Stimulated activated CD4-positive, alpha-beta T cell treated with anti-CD3 and anti-CD28 coated beads, Interleukin-15, amount 100 ng/mL, for 24 hours (primary cell): ENCODE results near the gene COPS7B.
"Not testable (repeated sequence)": the region's sequence is repeated elsewhere in the genome, so short reads cannot be mapped to it uniquely, and the experiment has no call there.

Experiments
- DNase-seq: peaks from one replicate; pipeline ENCODE4 v3.0.0-alpha.2; 2020

The COPS7B gene

DNA sequence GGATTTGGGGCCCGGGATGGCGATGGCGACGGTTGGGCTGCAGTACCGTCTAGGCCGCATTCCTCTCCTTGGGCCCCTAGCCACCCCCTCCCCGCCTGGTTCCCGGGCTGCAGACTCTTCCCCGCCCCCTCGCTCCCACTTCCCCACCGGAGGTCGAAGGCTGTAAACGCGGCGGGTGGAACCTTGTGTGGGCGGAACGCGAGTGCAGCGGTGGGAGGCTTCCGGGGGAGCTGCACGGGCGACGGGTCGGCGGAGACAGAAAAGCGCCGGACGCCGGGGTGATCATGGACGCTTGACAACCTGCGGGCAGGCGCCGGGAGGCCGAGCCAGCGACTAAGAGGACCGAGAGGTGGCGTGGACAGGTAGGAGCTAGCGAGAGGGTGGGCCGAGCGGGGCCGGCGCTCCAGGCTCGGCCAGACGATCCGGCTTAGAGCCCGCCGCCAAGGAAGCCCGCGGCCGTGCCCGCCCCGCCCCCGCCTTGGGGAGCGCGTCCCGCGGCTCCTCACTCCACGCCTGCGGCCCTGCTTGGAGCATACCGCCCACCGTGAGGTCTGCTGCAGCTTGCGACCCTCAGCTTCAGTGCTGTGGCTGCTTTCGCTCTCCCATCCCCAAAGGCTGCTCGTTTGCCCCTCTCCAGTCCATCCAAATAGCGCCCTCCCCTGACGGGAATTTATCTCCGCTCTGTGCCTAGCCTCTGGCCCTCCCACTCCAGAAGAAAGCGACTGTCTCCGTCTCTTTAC lies at the start of gene COPS7B:
TSS of gene COPS7B (plus strand) at position 269 of the 740 bp plus-strand sequence. CDS start 2,126 bp downstream, outside the sequence.
- peak; percentile 94 for DNase-seq

DNA sequence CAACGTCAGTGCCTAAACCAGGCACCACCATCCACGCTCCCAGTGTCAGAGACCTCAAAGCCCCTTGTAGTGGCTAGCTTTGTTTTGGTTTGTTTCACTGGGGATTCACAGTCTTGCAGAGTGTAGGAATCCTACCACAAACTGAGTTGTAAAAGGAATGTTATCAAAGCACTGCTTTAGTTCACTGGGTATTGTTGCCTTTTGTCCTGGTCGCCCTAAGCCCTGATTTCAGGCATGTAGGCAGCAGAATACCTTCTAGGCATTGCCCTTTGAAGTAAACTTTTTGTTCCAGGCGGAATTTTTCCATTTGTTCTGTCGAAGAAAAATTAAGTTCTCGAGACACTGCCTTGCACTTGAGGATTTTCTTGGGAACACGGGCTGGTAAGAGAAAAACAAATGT lies 48.5 kb upstream of the COPS7B start:
- no peak for DNase-seq

DNA sequence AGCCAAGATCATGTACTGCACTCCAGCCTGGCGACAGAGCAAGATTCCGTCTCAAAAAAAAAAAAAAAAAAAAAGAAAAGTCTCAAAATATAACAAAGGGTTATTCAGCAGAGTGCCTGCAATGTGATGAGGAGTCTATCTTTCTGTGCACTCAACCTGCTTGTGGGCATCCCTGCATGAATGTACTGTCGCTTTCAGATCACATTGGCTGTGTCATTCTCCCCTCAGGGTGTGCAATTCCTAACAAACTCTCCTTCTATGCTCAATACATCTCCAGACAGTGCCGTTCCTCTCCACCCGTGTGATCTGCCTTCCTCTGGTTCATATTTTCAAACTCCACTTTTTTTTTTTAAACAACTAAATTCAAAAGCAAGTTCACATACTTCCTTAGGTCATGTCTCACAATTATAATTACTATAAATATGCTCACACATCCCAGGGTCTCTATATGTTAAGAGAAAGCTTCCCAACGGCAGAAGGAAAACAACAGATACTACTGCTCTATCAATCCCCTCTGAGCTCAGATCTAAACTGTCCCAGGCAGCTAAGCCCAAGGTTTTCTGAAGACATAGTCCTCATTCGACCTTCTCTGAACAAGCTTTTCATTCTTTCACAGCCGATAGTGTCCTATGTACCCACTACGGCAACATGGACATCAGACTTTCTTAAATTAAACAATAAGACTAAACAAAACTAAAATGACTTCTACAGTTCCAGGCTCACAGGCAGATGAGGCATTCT lies 42.7 kb upstream of the COPS7B start:
- DNase-seq: no peak

DNA sequence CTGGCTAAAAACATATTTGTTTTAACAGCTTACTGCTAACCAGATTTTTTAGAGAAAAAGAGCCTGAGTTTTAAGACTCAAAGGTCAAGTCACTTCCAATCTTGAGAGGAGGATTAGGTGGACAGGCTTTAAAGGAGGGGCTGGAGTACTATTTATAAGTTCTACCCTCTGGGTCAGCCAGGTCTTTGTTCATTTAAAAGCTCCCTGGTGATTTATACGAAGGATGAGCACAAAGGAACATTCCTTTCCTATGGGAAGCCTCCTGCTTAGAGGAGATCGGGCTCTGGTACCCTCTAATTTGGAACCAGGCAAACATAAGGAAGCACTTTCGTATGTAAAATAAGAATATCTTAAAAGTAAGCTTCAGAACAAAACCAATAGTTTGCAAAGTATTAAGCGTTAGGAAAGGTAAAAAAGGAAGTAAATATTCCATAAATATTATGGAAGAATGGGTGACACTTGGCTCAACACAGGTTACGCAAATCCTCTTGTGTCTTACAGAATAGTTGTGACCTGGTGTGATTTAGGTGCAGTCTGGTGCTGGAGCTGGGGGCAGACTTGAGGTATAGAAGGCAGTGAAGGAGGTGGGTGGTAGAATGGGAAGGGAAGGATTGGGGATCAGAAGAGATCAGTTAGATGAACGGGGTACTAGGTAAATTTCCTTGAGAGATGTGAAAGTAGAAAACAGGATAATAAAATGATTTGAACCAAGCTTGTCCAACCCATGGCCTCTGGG lies 40.8 kb upstream of the COPS7B start:
- DNase-seq: no peak

DNA sequence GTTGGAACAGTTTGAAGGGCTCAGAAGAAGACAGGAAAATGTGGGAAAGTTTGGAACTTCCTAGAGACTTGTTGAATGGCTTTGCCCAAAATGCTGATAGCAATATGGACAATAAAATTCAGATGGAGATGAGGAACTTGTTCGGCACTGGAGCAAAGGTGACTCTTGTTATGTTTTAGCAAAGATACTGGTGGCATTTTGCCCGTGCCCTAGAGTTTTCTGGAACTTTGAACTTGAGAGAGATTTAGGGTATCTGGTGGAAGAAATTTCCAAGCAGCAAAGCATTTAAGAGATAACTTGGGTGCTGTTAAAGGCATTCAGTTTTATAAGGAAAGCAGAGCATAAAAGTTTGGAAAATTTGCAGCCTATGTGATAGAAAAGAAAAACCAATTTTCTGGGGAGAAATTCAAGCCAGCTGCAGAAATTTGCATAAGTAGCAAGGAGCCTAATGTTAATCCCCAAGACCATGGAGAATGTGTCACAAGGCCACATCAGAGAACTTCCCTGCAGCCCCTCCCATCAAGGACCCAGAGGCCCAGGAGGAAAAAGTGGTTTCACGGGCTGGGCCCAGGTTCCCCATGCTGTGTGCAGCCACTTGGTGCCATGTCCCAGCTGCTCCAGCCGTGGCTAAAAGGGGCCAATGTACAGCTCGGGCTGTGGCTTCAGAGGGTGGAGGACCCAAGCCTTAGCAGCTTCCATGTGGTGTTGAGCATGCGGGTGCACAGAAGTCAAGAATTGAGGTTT lies 37.9 kb upstream of the COPS7B start:
- not testable (repeated sequence) for DNase-seq

DNA sequence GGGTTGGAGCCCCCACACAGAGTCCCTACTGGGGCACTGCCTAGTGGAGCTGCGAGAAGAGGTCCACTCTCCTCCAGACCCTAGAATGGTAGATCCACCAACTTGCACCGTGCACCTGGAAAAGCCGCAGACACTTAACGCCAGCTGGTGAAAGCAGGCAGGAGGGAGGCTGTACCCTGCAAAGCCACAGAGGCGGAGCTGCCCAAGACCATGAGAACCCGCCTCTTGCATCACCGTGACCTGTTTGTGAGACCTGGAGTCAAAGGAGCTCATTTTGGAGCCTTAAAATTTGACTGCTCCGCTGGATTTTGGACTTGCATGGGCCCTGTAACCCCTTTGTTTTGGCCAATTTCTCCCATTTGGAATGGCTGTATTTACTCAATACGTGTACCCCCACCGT lies 37.2 kb upstream of the COPS7B start:
- not testable (repeated sequence) for DNase-seq

DNA sequence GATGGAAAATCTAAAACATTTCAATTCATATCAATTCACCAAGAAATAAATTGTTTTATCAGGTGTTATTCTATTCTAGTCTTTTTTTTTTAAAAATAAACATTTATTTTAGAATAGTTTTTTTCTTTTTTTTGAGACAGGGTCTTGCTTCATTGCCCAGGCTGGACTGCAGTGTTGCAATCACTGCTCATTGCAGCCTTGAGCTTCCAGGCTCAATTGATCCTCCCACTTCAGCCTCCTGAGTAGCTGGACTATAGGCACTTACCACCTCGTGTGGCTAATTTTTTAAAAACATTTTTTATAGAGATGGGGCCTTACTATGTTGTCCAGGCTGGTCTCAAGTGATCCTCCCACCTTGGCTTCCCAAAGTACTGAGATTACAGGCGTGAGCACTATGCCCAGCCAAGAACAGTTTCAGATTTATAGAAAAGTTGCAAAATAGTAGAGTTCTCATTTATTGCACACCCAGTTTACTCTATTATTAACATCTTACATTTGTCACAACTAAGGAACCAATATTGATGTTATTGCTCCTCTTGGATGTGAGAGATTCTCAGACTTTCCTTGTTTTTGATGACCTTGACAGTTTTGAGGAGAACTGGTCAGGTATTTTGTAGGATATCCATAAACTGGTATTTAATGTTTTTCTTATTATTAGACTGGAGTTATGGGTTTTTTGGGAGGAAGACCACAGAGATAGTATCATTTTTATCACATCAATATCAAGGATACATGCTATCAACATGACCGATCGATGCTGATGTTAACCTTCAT lies 35.0 kb upstream of the COPS7B start:
- DNase-seq: no peak

DNA sequence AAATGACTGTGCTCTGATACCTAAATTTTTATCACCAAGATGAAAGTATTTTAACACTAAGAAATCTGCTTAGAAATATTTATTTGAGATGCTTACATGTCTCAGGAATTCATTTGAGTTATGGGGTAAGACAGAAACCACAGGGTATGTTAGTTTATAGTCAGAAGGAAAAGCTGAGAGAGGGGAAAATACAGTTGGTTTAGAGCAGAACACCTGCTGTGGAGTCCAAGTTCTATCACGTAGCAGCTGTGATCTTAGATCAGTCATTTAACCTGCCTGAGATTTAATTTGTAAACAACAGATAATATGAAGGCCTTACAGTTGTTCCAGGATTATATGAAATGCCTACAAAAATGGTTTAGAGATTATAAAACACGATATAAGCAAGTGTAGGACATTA lies 34.2 kb upstream of the COPS7B start:
- no peak for DNase-seq

DNA sequence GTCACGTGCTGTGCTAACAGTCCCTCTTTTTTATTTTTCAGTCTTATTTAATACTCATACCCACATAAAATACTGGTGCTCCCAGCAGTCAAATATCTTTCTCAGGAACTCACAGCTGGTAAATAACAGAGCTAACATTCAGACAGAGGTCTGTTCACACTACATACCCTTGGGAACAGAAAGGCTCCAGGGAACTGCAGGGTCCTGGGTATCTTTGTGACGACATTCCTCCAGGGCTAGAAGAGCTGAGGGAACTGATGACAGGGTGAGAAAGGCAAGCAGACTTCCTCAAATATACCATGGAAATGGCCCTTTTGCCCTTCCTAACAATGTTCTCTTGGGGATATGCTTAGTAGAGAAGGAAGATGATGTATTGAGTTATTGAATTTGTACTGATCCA lies 24.5 kb upstream of the COPS7B start:
- DNase-seq: no peak

DNA sequence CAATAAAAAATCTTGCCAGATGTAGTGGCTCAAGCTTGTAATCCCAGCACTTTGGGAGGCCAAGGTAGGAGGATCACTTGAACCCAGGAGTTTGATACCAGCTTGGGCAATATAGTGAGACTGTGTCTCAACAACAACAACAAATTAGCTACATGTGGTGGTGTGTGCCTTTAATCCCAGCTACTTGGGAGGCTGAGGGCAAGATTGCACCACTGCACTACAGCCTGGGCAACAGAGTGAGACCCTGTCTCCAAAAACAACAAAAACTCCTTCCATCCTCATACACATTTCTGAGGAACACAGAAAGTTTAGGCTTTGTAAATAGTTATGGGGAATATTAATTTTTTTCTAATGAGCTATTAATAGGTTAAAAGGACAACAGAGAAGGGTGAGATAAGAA lies 22.1 kb upstream of the COPS7B start:
- DNase-seq: no peak

DNA sequence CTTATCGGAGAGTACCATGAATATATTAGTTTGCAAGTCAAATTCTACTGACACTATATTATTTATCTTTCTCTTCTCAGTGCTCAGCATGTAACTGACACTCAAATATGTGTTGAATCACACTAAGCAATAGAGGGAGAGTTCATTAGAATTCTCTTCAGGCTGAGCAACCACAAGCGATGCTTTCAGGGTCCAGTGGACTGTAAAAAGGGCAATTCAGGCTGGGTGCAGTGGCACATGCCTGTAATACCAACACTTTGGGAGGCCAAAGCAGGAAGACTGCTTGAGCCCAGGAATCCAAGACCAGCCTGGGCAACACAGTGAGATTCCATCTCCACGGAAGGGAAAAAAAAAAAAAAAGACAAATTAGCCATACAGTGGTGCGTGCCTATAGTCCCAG lies 21.5 kb upstream of the COPS7B start:
- DNase-seq: no peak

DNA sequence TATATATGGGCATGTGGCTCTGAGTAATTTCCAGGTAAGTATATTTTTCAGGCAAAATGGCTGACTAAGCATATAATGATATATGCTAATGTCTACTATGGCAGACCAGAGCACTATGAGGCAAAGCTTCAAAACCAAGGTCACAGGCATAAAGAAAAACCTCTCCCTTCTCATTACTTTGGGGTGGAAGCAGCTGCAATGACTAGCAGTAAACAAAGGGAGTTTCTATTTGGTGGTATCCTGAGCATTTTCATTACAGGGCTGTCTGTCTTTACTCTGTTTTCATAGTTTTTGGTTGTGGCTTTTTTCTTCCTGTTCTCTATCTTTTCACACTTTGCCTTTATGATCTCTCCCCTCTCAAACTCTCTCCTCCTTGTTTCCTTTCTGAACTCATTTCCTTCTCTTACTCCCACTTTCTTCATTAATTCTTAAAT lies 20.7 kb upstream of the COPS7B start:
- DNase-seq: no peak

DNA sequence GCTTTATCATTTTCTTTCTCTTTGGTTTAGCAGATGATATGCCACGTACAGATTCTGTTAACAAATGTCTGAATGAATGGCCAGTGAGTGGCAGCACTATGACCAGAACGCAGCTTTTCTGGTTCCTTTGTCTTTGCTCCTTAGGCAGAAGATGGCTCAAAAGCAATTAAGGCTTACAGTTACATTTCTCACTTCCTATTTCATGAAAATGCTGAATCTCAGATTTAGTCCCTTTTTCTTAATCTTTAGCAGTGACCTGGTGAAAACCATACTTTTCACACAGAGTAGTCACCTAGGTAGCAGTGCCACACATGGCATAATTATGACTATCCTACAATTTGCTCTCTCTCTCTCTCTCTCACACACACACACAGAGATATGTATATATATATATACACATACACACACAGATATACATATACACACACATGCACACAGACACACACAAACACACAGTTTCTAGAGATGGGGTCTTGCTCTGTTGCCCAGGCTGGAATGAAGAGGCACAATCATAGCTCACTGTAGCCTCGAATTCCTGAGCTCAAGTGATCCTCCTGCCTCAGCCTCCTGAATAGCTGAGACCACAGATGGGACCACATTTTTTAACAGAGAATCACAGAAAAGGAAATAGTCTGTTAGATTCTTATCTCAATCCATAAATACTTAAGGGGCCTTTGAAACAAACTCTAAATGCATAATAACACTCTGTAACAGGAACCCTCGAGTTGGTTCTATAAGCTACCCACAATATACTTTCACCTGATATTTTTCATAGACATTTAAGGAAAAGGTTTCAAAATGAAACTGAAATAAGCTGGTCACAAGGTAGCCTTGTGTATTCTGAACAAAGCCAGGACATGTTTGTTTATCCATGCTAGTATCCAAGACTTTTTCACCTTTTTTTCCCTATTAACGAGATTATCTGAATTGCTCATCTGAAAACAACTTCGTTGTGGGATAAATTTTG lies 16.8 kb upstream of the COPS7B start:
- no peak for DNase-seq

DNA sequence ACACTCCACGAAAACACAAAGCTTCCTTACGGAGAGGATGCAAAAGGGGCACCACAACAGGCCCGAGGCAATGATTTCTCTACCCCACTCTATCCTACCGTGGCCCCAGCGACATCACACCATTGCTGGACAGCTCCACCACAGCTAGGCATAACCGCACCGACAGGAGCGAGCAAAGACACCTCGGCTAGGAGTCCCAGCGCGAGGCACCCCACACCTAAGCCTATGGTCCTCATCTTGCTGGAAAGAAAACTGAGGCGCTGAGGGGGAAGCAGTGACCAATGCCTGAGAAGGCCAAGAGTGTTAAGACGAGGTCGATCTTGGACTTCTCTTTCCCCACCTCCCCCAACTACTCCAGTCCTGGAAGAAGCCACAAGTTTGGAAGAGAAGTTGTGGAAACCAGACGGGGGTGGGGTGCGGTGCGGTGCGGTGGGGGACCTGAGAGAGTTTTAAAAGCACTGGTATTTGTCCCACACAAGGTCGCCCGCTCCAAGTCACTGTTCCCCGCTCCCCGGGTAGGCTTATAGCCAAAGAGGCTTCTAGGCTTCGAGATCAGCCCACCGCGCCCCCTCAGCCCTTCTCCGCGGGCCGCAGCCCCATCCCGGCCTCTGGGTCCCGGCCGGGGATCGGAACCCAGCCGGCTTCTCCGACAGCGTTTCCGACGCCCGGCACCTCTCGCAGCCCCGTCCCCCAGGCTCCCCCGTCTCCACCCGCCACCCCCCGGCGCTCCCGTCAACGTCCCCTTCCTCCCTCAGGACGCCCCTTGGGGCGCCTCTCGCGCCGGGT lies 5.9 kb upstream of the COPS7B start:
- DNase-seq: peak; percentile 22

DNA sequence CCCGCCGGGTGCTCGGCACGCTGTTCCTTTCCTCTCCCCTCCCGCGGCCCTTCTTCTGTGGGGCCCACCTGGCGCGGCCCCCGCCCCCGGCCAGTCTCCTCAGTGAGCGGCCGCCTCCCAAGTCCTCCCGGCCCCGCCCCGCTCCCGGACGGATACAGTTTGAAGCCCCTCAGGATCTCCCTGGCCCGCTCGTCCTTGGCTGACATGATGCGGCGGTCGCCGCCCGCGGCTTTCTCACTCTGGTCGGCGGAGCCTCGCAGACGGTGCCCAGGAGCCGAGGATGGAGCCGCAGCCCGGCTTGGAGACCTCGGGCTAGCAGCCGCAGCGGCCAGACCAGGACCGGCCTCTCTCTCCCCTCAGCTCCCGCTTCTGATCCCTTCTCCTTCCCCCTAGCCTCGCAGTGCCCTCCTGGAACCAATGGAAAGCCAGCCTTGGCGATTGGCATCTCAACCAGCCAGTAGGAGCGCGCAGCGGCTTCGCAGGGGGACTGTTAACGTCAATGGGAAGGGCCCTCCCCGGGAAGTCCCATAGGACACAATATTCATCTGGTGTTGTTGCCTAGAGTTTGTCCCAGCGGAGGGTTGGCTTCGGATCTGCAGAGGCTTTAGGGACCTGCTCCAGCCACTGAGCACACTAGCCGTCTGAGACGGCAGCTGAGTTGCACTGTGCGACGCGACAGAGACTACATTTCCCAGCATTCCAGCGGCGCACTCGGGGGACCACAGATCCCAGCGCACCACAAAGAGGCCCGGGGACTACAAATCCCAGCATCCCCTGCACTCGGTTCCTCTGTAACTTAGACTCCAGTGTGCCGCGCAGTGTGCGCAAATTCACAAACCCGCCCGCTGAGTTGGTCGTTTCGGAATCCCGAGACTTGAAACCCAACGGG lies 5.1 kb upstream of the COPS7B start, which contains the start of gene PDE6D:
TSS of gene PDE6D (minus strand) at position 374 of the 889 bp plus-strand sequence. CDS start at position 206, 168 bp downstream.
- peak; percentile 97 for DNase-seq

DNA sequence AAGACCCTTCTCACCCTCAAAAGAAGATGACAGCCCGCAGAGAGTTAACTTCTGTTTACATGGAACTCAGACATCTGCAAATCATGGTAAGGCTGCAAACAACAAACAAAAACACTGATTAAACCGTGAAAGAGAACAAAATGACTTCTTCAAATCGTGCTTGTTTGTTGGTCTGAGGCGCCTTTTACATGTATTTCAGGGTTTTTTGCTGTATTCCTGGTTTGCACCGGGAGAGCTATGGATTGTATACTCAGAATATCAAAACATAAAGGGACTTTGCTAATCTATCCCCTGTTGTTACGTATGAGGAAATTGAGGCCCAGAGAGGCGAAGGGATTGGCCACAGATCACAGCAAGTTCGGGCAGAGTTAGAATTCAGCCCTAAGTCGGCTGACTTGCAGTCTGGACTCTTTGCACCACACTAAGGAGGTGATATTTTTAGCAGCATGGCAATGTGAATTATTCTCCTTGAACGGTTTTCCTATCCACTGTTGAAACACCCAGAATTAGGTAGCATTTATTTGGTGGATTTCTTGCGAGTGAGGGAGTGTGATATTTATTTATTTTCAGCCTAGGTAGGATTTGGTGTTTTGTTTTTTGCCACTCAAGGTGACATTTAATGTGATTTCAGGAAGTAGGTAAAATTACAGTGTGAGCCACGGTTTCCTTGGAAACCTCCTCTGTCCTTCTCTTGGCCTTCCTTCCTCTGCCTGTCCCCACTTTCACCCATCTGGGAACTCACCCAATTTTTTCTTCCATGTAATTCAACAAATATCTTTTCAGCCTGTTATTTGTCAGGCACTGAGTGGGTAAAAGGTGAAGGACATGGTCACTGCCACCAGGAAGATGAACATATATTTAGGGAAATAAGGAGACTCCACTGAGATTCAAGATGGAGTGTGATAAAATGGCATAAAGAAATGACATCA lies 4.2 kb upstream of the COPS7B start:
- DNase-seq: peak; percentile 18

DNA sequence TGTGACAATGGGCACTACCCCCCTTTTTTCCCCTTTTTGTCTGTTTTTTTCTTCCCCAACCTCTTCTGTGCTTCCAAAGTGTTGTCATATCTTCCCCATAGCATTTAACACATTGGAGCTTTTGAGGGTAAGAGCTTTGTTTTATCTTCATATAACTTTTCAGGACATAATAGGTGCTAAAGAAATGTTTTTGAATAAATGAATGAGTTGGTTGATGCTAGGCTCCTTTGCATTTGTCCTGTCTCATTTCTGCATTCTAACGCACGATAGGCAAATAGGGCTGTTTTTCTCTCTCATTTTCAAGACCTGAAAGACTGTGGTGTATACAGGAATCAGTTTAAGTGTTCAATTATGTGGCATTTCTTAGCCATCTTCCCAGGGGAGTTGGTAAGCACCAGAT lies 832 bp upstream of the COPS7B start:
- no peak for DNase-seq

DNA sequence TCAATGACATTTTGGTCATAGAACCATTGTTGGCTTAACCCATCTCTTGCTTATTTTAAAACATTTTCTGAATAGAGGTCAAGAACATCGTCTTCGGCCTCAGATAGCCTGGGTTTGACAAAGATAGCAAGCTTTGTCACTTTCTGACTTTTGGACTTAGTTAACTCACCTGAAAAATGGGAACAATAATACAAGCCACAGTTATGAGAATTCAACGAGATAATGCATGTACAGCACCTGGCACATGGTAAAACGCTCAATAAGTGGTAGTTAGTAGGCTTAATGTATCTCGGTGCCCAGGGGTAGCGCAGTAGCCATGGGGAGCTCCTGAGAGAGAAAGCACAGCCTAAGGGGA lies 446 bp upstream of the COPS7B start:
- no peak for DNase-seq
